Left lobe of liver (tissue), 2 donors: Measurements from ENCODE around the gene RNF8. TPM values are rescaled to one million over a fixed set of nuclear protein-coding genes. Genes with fewer than 3 reads are reported as not detected.
"Not testable (repeated sequence)": the region's sequence is repeated elsewhere in the genome, so short reads cannot be mapped to it uniquely, and the experiment has no call there.

ENCODE experiments used
- ATAC-seq: fragments of 200-7000 bp; cut with Tn5 transposase; one replicate; pipeline ENCODE4 v1.9.1; 2020; ENCODE audit warnings: mild to moderate bottlenecking, moderate library complexity
- DNase-seq: peaks from one replicate; pipeline ENCODE4 v3.0.0-alpha.2; 2020; ENCODE audit warnings: low spot score
- total RNA-seq: library from RNA; stranded (reverse); gene quantifications from one replicate; pipeline ENCODE4 v1.2.1, GENCODE V29; 2021
- donor health status: DM: no; HTN: no; CAD: no; lungs with moderate emphysema.
- donor health status: DM: no; HTN: yes; CAD: no.

Gene RNF8
- total RNA-seq, 1 donor from 2014 or later: 4.9 TPM

- ATAC-seq (peak; percentile 96), DNase-seq (no peak)
Measured at GRCh38 chr6:37393381-37393929, 39.7 kb downstream of the RNF8 start.

GRCh38 chr6:37396571-37397180 lies 42.9 kb downstream of the RNF8 start:
- DNase-seq: no peak
- no peak for ATAC-seq

- no peak for DNase-seq
- no peak for ATAC-seq
Measured at GRCh38 chr6:37399131-37399530, 45.3 kb downstream of the RNF8 start.

GRCh38 chr6:37399795-37400490 lies 46.2 kb downstream of the RNF8 start:
- DNase-seq (no peak), ATAC-seq (no peak)

GRCh38 chr6:37401658-37402057 lies 47.9 kb downstream of the RNF8 start:
- DNase-seq, ATAC-seq: not testable (repeated sequence)

GRCh38 chr6:37406726-37407341 lies 53.1 kb downstream of the RNF8 start:
- DNase-seq (no peak), ATAC-seq (no peak)

- ATAC-seq (no peak), DNase-seq (no peak)
Measured at GRCh38 chr6:37407948-37408347, 54.2 kb downstream of the RNF8 start.

GRCh38 chr6:37409501-37409900 lies 55.7 kb downstream of the RNF8 start:
- DNase-seq: no peak
- no peak for ATAC-seq

GRCh38 chr6:37417393-37417792 lies 63.6 kb downstream of the RNF8 start:
- ATAC-seq (no peak), DNase-seq (no peak)

- ATAC-seq (no peak), DNase-seq (no peak)
Measured at GRCh38 chr6:37418722-37419121, 64.9 kb downstream of the RNF8 start.

- no peak for ATAC-seq
- DNase-seq: no peak
Measured at GRCh38 chr6:37426058-37426944, 72.5 kb downstream of the RNF8 start.

GRCh38 chr6:37426945-37427510 lies 73.2 kb downstream of the RNF8 start:
- no peak for ATAC-seq
- no peak for DNase-seq

GRCh38 chr6:37429352-37429750 lies 75.6 kb downstream of the RNF8 start:
- DNase-seq (no peak), ATAC-seq (no peak)

GRCh38 chr6:37432590-37432915 lies 78.8 kb downstream of the RNF8 start:
- DNase-seq (no peak), ATAC-seq (peak; percentile 39)

GRCh38 chr6:37432916-37433656 lies 79.3 kb downstream of the RNF8 start, which contains the start of gene CMTR1:
Gene CMTR1 (plus strand): TSS chr6:37433221. CDS start chr6:37435630, 2,409 bp downstream.
- DNase-seq: peak; percentile 96
- peak; percentile 98 for ATAC-seq

GRCh38 chr6:37433657-37434271 lies 80.0 kb downstream of the RNF8 start:
- ATAC-seq: peak; percentile 60
- no peak for DNase-seq

GRCh38 chr6:37435373-37435772 lies 81.6 kb downstream of the RNF8 start:
- no peak for ATAC-seq
- DNase-seq: no peak

GRCh38 chr6:37435816-37436215 lies 82.0 kb downstream of the RNF8 start:
- DNase-seq (no peak), ATAC-seq (no peak)

- ATAC-seq (no peak), DNase-seq (no peak)
Measured at GRCh38 chr6:37438930-37439329, 85.1 kb downstream of the RNF8 start.

- ATAC-seq: no peak
- DNase-seq: no peak
Measured at GRCh38 chr6:37441651-37442050, 87.9 kb downstream of the RNF8 start.
